HG02943 (cell line): ENCODE results near the gene NLN.
"Not testable (repeated sequence)": the region's sequence is repeated elsewhere in the genome, so short reads cannot be mapped to it uniquely, and the experiment has no call there.

Experiments used
- ATAC-seq: cut with Tn5 transposase; IDR thresholded peaks from one replicate; pipeline ENCODE4 v1.9.1; 2021; ENCODE audit warnings: mild to moderate bottlenecking, low read depth, moderate library complexity; ENCODE audit not compliant: unreplicated experiment

Gene NLN

DNA sequence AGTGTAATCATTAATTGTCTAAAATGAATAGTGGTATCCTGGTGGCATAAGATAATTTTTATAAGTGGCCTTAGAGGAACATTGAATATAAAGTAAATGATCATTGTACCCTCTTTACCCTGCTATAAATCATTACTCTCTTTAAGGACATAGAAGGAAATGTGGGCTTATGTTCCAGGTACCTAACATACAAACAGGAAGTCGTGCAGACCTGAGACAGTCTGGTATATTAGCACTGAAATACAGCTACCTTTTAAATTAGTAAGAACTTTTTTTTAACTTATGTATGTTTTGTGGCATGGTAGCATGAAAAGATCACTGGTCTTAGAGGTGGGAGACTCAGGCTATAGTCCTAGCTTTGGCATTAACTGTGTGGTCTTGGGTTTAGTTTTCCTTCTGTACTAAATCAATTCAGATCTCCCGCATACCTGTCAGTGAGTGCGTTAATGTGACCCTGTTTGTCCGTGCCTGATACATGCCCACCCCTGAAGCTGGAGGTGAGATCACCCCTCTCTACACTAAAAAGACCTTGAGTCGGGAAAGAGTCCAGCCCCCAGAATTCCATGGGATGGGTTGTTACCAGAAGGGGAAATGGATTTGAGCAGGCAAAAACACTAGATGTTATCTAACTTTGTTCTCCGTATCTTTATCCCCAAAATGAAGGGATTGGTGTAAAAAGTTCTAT lies 145.0 kb downstream of the NLN start:
- ATAC-seq = no peak

DNA sequence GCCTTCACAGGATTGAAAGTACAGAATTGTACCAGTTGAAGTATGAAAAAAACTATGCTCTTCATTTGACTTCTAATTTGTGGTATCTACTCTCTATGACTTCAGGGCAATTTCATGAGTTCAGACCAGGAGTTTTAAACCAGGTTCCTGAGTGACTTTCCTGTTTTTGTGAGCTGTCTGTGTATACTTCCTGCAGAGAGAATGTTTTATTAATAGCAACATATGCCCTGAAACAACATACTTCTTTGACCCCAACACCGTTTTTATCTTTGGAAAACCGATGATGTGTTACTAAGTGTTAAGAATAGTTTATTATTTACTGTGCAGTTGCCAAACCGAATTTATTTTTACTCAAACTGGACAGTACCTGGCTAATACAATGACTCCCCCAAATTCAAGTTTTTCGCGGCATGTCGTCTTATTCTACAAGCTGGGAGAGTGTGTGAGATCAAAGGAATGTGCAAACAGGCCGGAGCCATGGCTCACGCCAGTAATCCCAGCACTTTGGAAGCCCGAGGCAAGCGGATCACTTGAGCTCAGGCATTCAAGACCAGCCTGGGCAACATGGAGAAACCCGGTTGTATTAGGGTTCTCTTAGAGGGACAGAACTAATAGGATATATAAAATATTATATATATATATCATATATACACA lies 145.7 kb downstream of the NLN start:
- no peak for ATAC-seq

DNA sequence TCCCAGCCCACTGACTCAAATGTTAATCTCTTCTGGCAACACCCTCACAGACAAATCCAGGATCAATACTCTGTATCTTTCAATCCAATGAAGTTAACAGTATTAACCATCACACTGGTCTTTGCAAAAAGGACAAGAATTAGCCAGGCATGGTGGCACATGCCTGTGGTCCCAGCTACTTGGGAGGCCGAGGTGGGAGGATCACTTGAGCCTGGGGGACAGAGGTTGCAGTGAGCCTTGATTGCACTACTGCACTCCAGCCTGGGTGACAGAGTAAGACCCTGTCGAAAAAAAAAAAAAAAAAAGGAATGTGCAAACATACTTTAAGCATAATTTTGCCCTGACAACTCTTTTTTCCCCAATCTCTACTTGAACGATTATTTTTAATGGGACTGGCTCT lies 146.5 kb downstream of the NLN start:
- ATAC-seq = no peak

DNA sequence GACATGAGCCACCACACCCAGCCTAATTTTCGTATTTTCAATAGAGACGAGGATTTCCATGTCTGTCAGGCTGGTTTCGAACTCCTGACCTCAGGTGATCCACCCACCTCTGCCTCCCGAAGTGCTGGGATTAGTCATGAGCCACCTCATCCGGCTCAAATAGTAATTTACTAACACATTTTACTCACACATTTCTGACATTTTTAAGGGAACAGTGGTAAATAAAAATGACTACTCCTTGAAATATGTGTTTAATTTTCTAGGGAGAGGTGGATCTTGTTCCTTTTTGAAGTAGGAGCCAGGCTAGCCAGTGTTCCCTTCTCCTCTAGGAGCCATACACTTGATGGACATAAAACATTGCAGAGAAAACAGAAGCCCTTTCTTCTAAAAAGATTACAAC lies 149.2 kb downstream of the NLN start:
- ATAC-seq = no peak

DNA sequence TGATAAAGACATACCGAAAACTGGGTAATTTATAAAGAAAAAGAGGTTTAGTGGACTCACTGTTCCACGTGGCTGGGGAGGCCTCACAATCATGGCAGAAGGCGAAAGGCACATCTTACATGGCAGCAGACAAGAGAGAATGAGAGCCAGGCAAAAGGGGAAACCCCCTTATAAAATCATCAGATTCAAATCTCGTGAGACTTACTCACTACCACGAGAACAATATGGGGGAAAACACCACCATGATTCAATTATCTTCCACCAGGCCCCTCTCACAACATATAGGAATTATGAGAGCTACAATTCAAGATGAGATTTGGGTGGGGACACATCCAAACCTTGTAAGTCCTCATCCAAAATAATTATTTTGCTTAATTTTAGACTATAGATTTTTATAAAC lies 149.8 kb downstream of the NLN start:
- ATAC-seq = not testable (repeated sequence)

DNA sequence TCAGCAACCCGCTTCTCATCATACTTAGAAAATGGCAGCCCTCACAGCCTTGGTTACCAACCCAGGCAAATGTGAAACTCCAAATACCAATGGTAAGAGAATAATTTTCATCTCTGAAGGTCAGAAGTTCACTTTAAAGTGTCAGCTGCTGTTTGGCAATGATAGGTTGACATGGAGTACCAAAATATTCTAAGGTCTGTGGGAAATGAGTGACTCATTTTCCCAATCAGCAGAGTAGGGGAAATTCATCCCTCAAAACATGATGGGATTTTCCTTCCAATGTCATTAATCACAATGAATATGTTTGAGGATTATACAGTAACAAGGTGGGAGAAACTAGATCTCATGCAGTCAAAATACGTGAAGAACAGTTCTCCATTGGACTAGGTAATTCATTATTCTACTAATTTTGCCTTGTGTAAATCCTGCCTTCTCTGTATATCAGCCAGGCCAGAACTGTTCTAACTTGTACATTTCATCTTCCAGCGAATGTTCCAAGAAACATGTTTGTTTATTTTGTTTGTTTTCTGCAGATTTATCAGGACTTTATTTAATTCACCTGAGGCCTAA lies 151.3 kb downstream of the NLN start:
- no peak for ATAC-seq

DNA sequence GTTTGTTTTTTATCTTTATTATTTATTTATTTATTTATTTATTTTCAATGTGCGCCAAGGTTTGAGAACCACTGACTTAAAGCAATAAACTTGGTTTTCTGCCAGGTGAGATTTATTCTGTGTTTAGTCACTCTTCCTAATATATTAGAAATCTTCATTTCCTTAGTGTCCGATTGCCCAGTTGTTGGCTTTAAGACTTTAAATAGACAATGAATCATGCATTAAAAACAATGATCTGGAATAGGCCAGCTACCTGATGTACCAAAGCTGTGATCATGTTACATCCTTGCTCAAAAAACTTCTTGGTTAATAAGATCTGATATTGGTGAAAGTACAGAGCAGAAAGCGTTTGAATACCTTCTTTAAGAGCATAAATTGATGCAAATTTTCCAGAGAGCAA lies 152.2 kb downstream of the NLN start:
- no peak for ATAC-seq

DNA sequence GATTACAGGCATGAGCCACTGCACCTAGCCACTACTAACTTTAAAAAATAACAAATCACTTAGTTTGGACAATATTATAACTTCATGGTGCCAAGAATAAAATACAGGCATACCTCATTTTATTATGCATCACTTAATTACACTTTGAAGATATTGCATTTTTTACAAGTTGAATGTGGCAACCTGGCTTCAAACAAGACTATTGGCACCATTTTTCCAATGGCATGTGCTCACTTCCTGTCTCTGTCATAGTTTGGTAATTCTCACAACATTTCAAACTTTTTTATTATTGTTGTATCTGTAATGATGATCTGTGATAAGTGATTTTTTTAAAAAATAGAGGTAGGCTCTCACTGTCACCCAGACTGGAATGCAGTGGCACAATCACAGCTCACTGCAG lies 154.5 kb downstream of the NLN start:
- ATAC-seq = no peak

DNA sequence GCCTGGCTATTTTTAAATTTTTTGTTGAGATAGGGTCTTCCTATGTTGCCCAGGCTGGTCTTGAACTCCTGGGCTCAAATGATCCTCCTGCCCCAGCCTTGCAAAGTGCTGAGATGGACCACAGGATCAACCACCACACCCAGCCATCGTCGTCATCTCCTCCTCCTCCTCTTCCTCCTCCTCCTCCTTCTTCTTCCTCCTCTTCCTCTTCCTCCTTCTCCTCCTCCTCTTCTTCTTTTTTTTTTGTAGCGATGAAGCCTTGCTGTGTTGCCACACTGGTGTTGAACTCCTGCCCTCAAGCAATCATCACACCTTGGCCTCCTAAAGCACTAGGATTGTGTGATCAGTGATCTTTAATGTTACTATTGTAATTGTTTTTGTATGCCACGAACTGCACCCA lies 155.0 kb downstream of the NLN start:
- no peak for ATAC-seq
